ENCODE results near the gene GALNT14. TPM values are rescaled to one million over a fixed set of nuclear protein-coding genes. Genes with fewer than 3 reads are reported as not detected.

Gene GALNT14
- total and polyA plus RNA-seq, 8 donors: 1.9 to 9.1 (median 2.8) TPM

DNA sequence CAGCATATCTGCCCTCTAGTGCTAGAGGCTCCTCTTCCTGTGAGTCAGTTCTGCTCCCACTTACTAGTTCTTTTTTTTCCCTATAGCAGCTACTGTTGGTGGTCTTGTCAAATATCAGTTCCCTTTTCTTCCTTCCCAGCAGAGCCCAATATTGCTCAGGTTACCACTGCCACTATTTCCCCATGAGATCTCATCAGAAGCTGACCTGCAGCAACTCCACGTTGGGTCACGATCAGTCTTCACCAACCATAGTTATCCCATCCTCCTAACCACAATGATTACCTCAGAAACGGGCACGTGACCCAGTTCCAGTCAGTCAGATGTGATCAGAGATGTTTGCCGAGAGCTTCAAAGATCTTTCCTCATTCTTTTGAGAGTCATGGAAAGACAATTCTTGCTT lies 271.3 kb downstream of the GALNT14 start:
- WGBS, 2 donors: 64 to 78% methylated on average over 5 of the region's 5 CpGs
- intact Hi-C loops (cut with DNase I): no loop called here
- Histone ChIP-seq H3K27me3 (no peaks in the 10 kb centered on the region), H3K27ac (no peak overlapping the region), H3K4me1 (no peaks in the 10 kb centered on the region), H3K9me3 (no peaks in the 10 kb centered on the region), H3K36me3 (no peaks in the 10 kb centered on the region), H3K4me3 (no peak overlapping the region)
- DNase-seq (no peak), FAIRE-seq (no peak), ATAC-seq (no peak)
- TF ChIP-seq, protein P1, sequence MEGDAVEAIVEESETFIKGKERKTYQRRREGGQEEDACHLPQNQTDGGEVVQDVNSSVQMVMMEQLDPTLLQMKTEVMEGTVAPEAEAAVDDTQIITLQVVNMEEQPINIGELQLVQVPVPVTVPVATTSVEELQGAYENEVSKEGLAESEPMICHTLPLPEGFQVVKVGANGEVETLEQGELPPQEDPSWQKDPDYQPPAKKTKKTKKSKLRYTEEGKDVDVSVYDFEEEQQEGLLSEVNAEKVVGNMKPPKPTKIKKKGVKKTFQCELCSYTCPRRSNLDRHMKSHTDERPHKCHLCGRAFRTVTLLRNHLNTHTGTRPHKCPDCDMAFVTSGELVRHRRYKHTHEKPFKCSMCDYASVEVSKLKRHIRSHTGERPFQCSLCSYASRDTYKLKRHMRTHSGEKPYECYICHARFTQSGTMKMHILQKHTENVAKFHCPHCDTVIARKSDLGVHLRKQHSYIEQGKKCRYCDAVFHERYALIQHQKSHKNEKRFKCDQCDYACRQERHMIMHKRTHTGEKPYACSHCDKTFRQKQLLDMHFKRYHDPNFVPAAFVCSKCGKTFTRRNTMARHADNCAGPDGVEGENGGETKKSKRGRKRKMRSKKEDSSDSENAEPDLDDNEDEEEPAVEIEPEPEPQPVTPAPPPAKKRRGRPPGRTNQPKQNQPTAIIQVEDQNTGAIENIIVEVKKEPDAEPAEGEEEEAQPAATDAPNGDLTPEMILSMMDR (IDR thresholded peaks at IDR 0.05): no peak

DNA sequence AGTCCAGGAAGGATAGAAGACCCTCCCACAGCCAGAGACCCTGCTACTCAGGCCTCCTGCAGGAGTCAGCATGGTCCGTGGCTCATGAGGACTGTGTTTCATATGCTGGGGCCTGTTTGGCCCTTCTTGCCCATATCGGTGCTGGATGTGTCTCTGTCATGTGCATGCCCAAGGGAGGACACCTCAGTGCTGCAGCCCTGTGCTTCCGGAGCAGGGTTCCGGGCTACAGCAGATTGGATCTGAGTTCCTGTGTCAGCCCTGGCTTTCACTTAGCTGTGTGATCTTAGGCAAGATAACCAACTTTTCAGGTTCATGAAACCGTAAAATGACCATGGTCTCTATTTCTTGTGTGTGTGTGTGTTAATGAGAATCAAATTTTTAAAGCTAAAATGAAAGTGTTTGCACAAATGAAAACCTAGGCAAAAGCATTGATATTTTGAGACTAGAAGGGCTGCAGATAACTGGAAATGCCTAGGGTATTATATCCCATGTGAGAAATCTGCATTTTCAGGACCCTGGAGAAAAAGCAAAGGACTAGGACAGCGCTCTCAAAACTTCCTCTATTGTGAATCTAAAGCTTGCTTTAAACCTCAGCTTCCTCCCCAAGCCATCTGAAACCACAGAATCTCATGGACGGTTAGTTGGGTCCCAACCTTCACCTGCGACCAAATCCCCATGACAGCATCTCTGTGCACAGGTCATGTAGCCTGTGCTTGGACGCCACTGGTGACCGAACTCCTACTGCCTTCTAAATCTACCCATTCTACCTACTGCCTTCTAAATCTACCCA lies 272.2 kb downstream of the GALNT14 start:
- no peak overlapping the region for H3K4me3 ChIP-seq
- FAIRE-seq: no peak
- no peak for ATAC-seq
- TF ChIP-seq, protein P1 (IDR thresholded peaks at IDR 0.05): no peak
- H3K36me3 ChIP-seq: no peaks in the 10 kb centered on the region
- no peaks in the 10 kb centered on the region for H3K27me3 ChIP-seq
- intact Hi-C loops (cut with DNase I): no loop called here
- WGBS, 2 donors: 78 to 92% methylated on average over 10 of the region's 10 CpGs
- H3K27ac ChIP-seq: no peak overlapping the region
- no peaks in the 10 kb centered on the region for H3K4me1 ChIP-seq
- DNase-seq: no peak
- H3K9me3 ChIP-seq: no peaks in the 10 kb centered on the region

DNA sequence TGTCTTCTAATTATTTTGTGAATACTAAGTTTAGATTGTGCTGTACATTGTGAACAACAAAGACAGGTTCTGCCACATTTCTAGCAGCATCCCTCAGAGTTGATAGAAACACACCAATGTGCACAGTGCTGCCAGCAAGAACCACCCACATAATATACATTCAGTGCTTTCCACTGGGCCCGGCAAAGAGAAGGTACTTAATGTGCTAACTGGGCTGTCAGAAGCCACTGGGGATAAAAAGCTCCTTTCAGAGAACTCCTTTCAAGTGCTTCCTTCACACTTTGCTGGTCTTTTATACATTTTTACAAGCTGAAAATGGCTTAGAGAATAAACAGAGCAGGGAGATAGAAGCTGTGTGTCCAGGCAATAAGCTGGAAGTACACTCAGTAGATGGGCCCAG lies 273.0 kb downstream of the GALNT14 start:
- no peak for DNase-seq
- Histone ChIP-seq H3K36me3 (no peaks in the 10 kb centered on the region), H3K4me1 (no peaks in the 10 kb centered on the region), H3K27me3 (no peaks in the 10 kb centered on the region), H3K9me3 (no peaks in the 10 kb centered on the region), H3K4me3 (no peak overlapping the region), H3K27ac (no peak overlapping the region)
- TF ChIP-seq, protein P1 (IDR thresholded peaks at IDR 0.05): no peak
- intact Hi-C loops (cut with DNase I): no loop called here
- FAIRE-seq: no peak
- 67% methylated on average over 1 of the region's 1 CpG for WGBS, 2 donors
- no peak for ATAC-seq

DNA sequence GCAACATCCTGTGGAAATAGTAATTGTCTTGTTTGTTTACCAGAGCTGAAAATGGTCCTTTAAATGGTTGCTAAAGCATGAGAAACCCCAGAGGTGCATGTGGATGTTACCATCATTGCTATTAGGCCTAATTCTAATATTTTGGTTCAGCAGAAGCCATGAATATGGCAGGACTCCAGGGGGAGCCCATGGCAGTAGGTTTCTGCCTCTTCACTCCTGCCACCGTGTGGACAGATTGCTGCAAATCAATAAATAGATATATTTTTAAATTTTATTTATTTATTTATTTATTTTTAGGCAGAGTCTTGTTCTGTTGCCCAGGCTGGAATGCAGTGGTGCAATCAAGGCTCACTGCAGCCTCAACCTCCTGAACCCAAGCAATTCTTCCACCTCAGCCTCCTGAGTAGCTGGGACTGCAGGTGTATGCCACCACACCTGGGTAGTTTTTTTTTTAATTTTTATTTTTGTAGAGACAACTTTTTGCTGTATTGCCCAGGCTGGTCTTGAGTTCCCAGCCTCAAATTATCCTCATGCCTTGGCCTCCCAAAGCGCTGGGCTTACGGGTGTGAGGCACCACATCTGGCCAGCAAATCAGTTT lies 276.1 kb downstream of the GALNT14 start:
- WGBS, 2 donors: 39 to 52% methylated on average over 3 of the region's 3 CpGs
- no peaks in the 10 kb centered on the region for H3K9me3 ChIP-seq
- FAIRE-seq (no peak), ATAC-seq (peak in 3 of 4 donors; percentile 73 to 84 (median 80)), DNase-seq (peak in 4 of 6 donors; percentile 46 to 64 (median 57))
- no peak overlapping the region for H3K4me3 ChIP-seq
- H3K4me1 ChIP-seq: no peaks in the 10 kb centered on the region
- H3K27me3 ChIP-seq: no peaks in the 10 kb centered on the region
- TF ChIP-seq, protein P1 (IDR thresholded peaks at IDR 0.05): peak in 3 of 4 donors; percentile 46 to 65 (median 47)
- intact Hi-C loops (cut with DNase I): no loop called here
- H3K36me3 ChIP-seq: no peaks in the 10 kb centered on the region
- H3K27ac ChIP-seq: no peak overlapping the region

DNA sequence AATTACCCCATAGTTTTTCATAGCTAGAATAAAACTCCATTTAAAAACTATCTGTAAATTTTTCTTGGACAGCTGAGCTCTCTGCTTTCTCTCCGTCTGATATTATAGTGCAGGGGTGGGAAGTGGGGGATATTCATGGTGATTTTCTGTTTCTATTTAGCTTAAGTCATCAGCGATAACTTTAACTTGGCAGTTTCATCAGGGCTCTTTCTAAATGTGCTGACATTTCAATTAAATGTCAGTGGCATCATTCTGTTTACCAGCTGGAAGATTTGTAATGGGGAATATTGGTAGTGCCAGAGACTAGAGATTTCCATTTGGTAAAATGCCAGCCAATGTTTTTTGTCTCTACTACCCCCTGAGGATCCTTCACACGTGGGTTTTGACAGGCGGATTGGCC lies 277.5 kb downstream of the GALNT14 start:
- no peak overlapping the region for H3K27ac ChIP-seq
- H3K9me3 ChIP-seq: no peaks in the 10 kb centered on the region
- FAIRE-seq: no peak
- H3K27me3 ChIP-seq: no peaks in the 10 kb centered on the region
- intact Hi-C loops (cut with DNase I): no loop called here
- WGBS, 2 donors: 63 to 73% methylated on average over 4 of the region's 4 CpGs
- H3K4me1 ChIP-seq: no peaks in the 10 kb centered on the region
- no peaks in the 10 kb centered on the region for H3K36me3 ChIP-seq
- ATAC-seq: no peak
- H3K4me3 ChIP-seq: no peak overlapping the region
- TF ChIP-seq, protein P1 (IDR thresholded peaks at IDR 0.05): no peak
- DNase-seq: no peak
